Astrocyte of the cerebellum (primary cell): ENCODE data around the gene CYSRT1.
A peak's percentile ranks its signal among the peaks of the same experiment; 100 is the strongest.

Experiments used
- DNase-seq: peaks from one replicate; pipeline ENCODE4 v3.0.0-alpha.2; 2011; ENCODE audit warnings: low read depth
- H3K4me3 ChIP-seq: 2 replicates; pipeline ENCODE4 v1.5.1; 2011; ENCODE audit warnings: mild to moderate bottlenecking, low read depth, low read length, moderate library complexity
- CTCF ChIP-seq: IDR thresholded peaks from 2 replicates; pipeline ENCODE4 v1.5.1; 2012; ENCODE audit warnings: low read length, low read depth, moderate library complexity, mild to moderate bottlenecking; ENCODE audit errors: missing control alignments
- in situ Hi-C: cut with HindIII; loops from 2 replicates; pipeline ENCODE4 v1.10.0; 2017; ENCODE audit warnings: low sequenced_read_pairs

Gene CYSRT1

GRCh38 chr9:137227054-137227852, 2.3 kb downstream of the CYSRT1 start, which contains the start of gene RNF224:
Gene RNF224 (plus strand): TSS chr9:137227502. CDS start chr9:137228336, 834 bp downstream.
- DNase-seq: peak; percentile 44
- H3K4me3 ChIP-seq: no peak within 1 kb of the TSS
- peak; percentile 85 for TF ChIP-seq CTCF
- in situ Hi-C loops: no loop called here

DNA sequence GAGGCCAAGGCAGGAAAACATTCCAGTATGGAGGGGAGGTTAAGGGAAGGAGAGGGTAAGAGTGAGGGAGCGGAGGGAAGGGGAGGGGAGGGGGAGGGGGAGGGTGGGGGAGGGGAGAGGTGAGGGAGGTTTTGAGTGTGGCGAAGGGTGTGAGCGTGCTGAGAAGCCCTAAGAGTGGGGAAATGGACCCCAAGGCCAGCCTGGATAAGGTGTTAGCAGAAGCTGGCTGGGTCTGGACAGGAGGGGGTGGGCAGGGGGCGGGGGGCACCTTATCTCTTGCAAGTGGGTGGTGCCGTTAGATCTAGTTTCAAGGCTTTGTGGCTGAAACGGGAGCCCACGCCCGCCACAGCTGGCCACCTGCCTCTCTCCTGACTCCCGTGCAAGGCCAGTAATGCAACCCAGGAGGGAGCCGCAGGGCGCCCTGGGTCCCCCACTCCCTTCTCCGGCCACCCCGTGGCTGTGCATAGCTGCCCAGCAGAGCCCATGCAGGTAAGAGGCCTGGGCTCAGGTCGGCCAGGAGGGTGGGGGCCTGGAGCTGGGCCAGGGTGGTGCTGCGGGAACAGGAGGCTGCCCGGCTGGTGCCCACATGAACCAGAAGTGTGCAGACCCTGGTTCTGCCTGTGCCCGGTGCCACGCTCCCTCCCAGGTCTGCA, 3.0 kb downstream of the CYSRT1 start:
- H3K4me3 ChIP-seq: no peak overlapping the region
- in situ Hi-C loops: no loop called here
- TF ChIP-seq CTCF: no peak
- no peak for DNase-seq

DNA sequence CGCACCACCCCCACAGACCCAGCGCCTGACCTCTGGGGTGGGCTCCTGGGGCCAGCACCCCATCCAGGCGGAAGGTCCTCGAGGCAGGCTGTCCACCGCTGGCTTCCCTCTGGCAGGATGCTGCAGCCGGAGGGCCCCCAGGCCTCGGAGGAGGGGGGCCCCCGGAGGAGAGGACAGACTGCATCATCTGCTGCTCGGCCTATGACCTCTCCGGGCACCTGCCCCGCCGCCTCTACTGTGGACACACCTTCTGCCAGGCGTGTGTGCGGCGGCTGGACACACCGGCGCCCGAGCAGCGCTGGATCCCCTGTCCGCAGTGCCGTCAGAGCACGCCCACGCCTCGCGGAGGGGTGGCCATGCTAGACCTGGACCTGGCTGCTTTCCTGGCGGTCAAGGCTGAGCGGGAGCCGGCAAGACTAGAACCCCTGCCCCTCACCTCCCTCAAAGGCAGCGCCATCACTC, 3.6 kb downstream of the CYSRT1 start:
- in situ Hi-C loops: no loop called here
- no peak for DNase-seq
- TF ChIP-seq CTCF: no peak
- H3K4me3 ChIP-seq: no peak overlapping the region

- no peak for TF ChIP-seq CTCF
- H3K4me3 ChIP-seq: no peak overlapping the region
- in situ Hi-C loops: no loop called here
- DNase-seq: no peak
Observed at GRCh38 chr9:137228968-137229896, 4.3 kb downstream of the CYSRT1 start.

DNA sequence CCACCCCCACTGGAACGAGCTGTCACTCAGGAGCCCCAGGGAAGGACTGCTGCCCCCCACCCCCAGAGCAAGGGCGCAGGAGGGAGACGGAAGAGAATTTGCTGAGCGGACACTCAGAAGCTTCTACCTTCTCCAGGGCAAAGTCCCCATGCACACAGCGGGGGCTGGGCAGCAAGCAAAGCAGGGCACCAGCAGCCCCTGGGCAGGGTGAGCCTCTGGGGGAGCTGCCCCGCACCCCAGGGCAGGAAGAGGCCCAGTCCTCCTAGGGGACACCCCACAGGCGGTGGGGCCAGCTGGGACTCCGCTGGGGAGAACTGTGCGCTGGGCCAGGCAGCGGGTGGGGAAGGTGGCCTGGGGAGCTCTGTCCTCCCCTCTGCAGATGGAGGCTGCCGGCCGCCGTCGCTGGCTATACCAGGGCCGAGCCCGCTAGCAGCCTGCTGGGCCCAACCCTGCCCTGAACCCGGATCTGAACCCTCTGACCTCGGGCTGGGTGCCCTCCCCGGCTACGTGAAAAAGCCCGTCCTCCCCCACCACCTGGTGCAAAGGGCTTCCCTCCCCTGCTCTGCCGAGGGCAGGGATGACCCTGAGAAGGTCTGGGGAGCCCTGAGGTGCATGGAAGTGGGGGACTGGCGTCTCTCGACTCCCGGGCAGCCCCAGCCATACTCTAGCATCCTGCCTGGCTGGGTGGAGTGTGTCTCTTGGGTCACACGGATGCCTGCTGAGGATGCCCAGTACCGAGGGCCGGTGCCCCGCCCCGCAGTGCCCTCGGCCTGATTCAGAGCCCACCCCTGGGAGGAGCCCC, 5.1 kb downstream of the CYSRT1 start:
- no peak overlapping the region for H3K4me3 ChIP-seq
- no peak for DNase-seq
- no peak for TF ChIP-seq CTCF
- in situ Hi-C loops: no loop called here
